HepG2 (cell line): ENCODE results near the gene NSMF. TPM values are rescaled to one million over a fixed set of nuclear protein-coding genes. Genes with fewer than 3 reads are reported as not detected.
A peak's percentile ranks its signal among the peaks of the same experiment; 100 is the strongest.

ENCODE experiments used
- ASH2L ChIP-seq: fragments of 300-600, 200-600 bp; sonication (generic); IDR thresholded peaks from 2 replicates; pipeline ENCODE4 v1.7.0; 2017; ENCODE audit warnings: low read depth, mild to moderate bottlenecking, moderate library complexity, mixed read lengths, low read length; ENCODE audit not compliant: insufficient read length
- GABPB1 ChIP-seq: IDR thresholded peaks from 2 replicates; pipeline ENCODE4 v1.6.1; 2016; ENCODE audit warnings: mild to moderate bottlenecking, missing genetic modification reagents, moderate library complexity, missing compliant biosample characterization
- HOXD1 ChIP-seq: sonication (generic); formaldehyde crosslinking; IDR thresholded peaks from 2 replicates; pipeline ENCODE4 v1.5.0; 2020; ENCODE audit warnings: missing genetic modification reagents
- JUND ChIP-seq: sonication (generic); formaldehyde crosslinking; IDR thresholded peaks from 2 replicates; pipeline ENCODE4 v1.8.0; 2022; ENCODE audit warnings: mild to moderate bottlenecking, missing genetic modification reagents
- MBD4 ChIP-seq: IDR thresholded peaks from 2 replicates; pipeline ENCODE4 v1.6.1; 2012; ENCODE audit warnings: low read length, inconsistent platforms, borderline replicate concordance
- POGZ ChIP-seq: sonication (generic); formaldehyde crosslinking; IDR thresholded peaks from 2 replicates; pipeline ENCODE4 v1.4.0; 2020; ENCODE audit warnings: mild to moderate bottlenecking, missing genetic modification reagents
- SAP130 ChIP-seq: IDR thresholded peaks from 2 replicates; pipeline ENCODE4 v1.6.1; 2016; ENCODE audit warnings: low read depth
- ZMYM4 ChIP-seq: sonication (generic); formaldehyde crosslinking; IDR thresholded peaks from 2 replicates; pipeline ENCODE4 v1.8.1; 2023; ENCODE audit warnings: mild to moderate bottlenecking, missing genetic modification reagents
- ZNF10 ChIP-seq: sonication (generic); formaldehyde crosslinking; IDR thresholded peaks from 2 replicates; pipeline ENCODE4 v1.4.0; 2020; ENCODE audit warnings: mild to moderate bottlenecking, low read depth, missing genetic modification reagents, borderline replicate concordance
- ZNF263 ChIP-seq: sonication (generic); formaldehyde crosslinking; IDR thresholded peaks from 2 replicates; pipeline ENCODE4 v1.4.0; 2020; ENCODE audit warnings: missing genetic modification reagents
- ZNF501 ChIP-seq: sonication (generic); formaldehyde crosslinking; IDR thresholded peaks from 2 replicates; pipeline ENCODE4 v1.5.1; 2020; ENCODE audit warnings: mild to moderate bottlenecking, moderate library complexity, missing genetic modification reagents
- ZNF550 ChIP-seq: sonication (generic); formaldehyde crosslinking; IDR thresholded peaks from 2 replicates; pipeline ENCODE4 v1.4.0; 2020; ENCODE audit warnings: mild to moderate bottlenecking, missing genetic modification reagents, borderline replicate concordance
- ZNF660 ChIP-seq: sonication (generic); formaldehyde crosslinking; IDR thresholded peaks from 2 replicates; pipeline ENCODE4 v1.5.1; 2020; ENCODE audit warnings: mild to moderate bottlenecking, low read depth, missing genetic modification reagents, borderline replicate concordance
- ZNF713 ChIP-seq: sonication (generic); formaldehyde crosslinking; IDR thresholded peaks from 2 replicates; pipeline ENCODE4 v1.4.0; 2020; ENCODE audit warnings: mild to moderate bottlenecking, missing genetic modification reagents
- ZNF724P ChIP-seq: sonication (generic); formaldehyde crosslinking; IDR thresholded peaks from 2 replicates; pipeline ENCODE4 v1.8.0; 2022; ENCODE audit warnings: missing genetic modification reagents, borderline replicate concordance
- ZNF792 ChIP-seq: IDR thresholded peaks from 2 replicates; pipeline ENCODE4 v1.6.1; 2016
- ZNF850 ChIP-seq: sonication (generic); formaldehyde crosslinking; conservative IDR thresholded peaks from 2 replicates; pipeline ENCODE4 v1.9.0; 2021; ENCODE audit warnings: mild to moderate bottlenecking, missing genetic modification reagents
- polyA plus RNA-seq, 8 experiments: library from polyadenylated mRNA; depleted of rRNA in 3 of 8; stranded (reverse) in 7 of 8; unstranded in 1 of 8; fragments of >200 nt; fragmentation: Illumina TruSeq in 4 of 8; extraction: Trizol in 4 of 8; gene quantifications; 2 replicates each; pipeline versions ENCODE4 v1.2.1 to v1.2.3, GENCODE V29; 2011 to 2016; ENCODE audit warnings: low read depth in 4 of 8, missing spikeins in 1 of 8, mixed read lengths in 1 of 8; ENCODE audit not compliant: insufficient read depth in 1 of 8
- total RNA-seq, 5 experiments: library from RNA; depleted of rRNA; stranded (reverse); fragments of >200 nt; fragmentation: Illumina TruSeq; extraction: Trizol; gene quantifications; 2 replicates each; pipeline ENCODE4 v1.2.3, GENCODE V29; 2016; ENCODE audit warnings: low read depth in 1 of 5
- TF ChIP-seq, protein P1 (sequence below): IDR thresholded peaks from 2 replicates; pipeline ENCODE4 v1.6.1; 2016; ENCODE audit warnings: control low read depth
- TF ChIP-seq, protein P2 (sequence below): sonication (generic); formaldehyde crosslinking; IDR thresholded peaks from 2 replicates; pipeline ENCODE4 v1.8.0; 2022; ENCODE audit warnings: missing genetic modification reagents, mild to moderate bottlenecking, inconsistent platforms, borderline replicate concordance
- TF ChIP-seq, protein P3 (sequence below): sonication (generic); formaldehyde crosslinking; IDR thresholded peaks from 2 replicates; pipeline ENCODE4 v1.8.0; 2022; ENCODE audit warnings: missing genetic modification reagents, mild to moderate bottlenecking, moderate library complexity, borderline replicate concordance
- TF ChIP-seq, protein P4 (sequence below): sonication (generic); formaldehyde crosslinking; IDR thresholded peaks from 2 replicates; pipeline ENCODE4 v1.8.0; 2022; ENCODE audit warnings: missing genetic modification reagents, low read depth, mild to moderate bottlenecking, borderline replicate concordance

NSMF gene
- total and polyA plus RNA-seq, 2 of the 13 experiments (the other 11 are each of a cell fraction or from before 2014, with no cell fraction given): 44.3 to 183 TPM

DNA sequence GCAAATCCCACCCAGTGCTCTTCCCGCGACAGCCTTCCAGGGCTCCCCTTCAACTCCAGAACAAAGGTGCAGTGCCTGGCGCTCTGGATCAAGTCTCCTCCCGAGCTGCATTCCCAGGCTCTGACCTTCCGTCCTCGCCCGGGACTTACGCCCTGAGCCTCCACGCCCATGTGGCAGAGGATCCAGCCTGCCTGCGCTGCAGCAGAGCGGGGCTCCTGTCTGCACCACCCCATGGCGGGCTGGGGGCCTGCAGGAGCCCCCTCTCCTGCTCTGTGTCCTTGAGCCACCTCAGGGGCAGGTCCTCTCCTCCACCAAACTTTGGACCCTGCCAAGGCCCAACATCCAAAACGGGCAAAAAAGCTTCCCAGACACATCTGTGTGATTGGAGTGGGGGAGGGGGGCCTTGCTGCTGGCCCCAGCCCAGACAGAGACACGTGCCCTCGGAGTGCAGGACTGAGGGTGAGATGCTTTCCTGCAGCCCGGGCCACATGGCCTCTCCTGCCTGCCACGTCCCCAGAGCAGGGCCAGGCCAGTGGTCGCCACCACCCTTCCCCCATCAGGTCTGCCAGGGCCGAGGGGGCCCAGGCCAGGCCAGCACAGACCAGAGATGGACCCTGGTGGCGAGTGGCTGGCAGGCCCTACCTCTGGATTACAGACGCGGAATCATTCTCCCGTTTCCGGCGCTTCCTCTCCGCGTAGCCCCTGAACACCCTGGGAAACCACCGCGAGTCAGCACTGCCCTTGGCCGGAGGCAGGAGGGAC lies 4.4 kb downstream of the NSMF start (continued):
- TF ChIP-seq ZNF713 (CRISPR knock-in tag) (peak; percentile 32; the same call in 1 of the 2 replicates), ZNF660 (CRISPR knock-in tag) (no peak), SAP130 (peak; percentile 88), HOXD1 (CRISPR knock-in tag) (peak; percentile 55), ZNF501 (CRISPR knock-in tag) (peak; percentile 86), ZNF724P (peak; percentile 85; the same call in 1 of the 2 replicates), ZMYM4 (peak; percentile 76), ZNF263 (no peak; the same call in none of the 2 replicates), MBD4 (no peak), ASH2L (peak; percentile 64), ZNF10 (CRISPR knock-in tag) (no peak), JUND (peak; percentile 74), ZNF550 (no peak), POGZ (CRISPR knock-in tag) (peak; percentile 55; the same call in 1 of the 2 replicates), ZNF792 (CRISPR knock-in tag) (peak; percentile 86), ZNF850 (CRISPR knock-in tag) (peak; percentile 97), GABPB1 (CRISPR knock-in tag) (peak; percentile 77)
- TF ChIP-seq, protein P1, sequence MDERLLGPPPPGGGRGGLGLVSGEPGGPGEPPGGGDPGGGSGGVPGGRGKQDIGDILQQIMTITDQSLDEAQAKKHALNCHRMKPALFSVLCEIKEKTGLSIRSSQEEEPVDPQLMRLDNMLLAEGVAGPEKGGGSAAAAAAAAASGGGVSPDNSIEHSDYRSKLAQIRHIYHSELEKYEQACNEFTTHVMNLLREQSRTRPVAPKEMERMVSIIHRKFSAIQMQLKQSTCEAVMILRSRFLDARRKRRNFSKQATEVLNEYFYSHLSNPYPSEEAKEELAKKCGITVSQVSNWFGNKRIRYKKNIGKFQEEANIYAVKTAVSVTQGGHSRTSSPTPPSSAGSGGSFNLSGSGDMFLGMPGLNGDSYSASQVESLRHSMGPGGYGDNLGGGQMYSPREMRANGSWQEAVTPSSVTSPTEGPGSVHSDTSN (CRISPR knock-in tag): no peak
- TF ChIP-seq, protein P2, sequence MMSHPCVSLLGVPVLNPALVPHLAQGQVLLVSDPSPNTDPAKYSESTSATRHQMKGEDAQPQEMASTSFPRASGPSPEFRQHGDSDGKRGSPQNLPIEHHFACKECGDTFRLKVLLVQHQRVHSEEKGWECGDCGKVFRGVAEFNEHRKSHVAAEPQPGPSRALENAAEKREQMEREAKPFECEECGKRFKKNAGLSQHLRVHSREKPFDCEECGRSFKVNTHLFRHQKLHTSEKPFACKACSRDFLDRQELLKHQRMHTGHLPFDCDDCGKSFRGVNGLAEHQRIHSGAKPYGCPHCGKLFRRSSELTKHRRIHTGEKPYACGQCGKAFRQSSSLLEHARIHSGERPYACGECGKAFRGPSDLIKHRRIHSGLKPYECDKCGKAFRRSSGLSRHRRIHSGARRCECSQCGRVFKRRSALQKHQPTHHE (CRISPR knock-in tag): no peak; the same call in 1 of the 2 replicates
- TF ChIP-seq, protein P3, sequence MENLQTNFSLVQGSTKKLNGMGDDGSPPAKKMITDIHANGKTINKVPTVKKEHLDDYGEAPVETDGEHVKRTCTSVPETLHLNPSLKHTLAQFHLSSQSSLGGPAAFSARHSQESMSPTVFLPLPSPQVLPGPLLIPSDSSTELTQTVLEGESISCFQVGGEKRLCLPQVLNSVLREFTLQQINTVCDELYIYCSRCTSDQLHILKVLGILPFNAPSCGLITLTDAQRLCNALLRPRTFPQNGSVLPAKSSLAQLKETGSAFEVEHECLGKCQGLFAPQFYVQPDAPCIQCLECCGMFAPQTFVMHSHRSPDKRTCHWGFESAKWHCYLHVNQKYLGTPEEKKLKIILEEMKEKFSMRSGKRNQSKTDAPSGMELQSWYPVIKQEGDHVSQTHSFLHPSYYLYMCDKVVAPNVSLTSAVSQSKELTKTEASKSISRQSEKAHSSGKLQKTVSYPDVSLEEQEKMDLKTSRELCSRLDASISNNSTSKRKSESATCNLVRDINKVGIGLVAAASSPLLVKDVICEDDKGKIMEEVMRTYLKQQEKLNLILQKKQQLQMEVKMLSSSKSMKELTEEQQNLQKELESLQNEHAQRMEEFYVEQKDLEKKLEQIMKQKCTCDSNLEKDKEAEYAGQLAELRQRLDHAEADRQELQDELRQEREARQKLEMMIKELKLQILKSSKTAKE (CRISPR knock-in tag): peak; percentile 90
- TF ChIP-seq, protein P4, sequence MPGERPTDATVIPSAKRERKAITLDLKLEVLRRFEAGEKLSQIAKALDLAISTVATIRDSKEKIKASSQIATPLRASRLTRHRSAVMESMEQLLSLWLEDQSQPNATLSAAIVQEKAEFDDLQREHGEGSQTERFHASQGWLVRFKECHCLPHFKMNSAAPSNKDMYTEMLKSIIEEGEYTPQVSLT (CRISPR knock-in tag): no peak
